Prostate gland (tissue), 2 donors: ENCODE measurements around the gene TMEM143. TPM values are rescaled to one million over a fixed set of nuclear protein-coding genes. Genes with fewer than 3 reads are reported as not detected.
"Not testable (repeated sequence)": the region's sequence is repeated elsewhere in the genome, so short reads cannot be mapped to it uniquely, and the experiment has no call there.

ENCODE experiments used
- DNase-seq: peaks from one replicate; pipeline ENCODE4 v3.0.0-alpha.2; 2019; ENCODE audit warnings: low spot score
- H3K27ac ChIP-seq, 2 donors: fragments of 200-600 bp; sonication (generic); 2 replicates each; pipeline ENCODE4 v1.5.1; 2017 to 2019
- H3K27me3 ChIP-seq: fragments of 200-600 bp; sonication (generic); replicated peaks from 2 replicates; pipeline ENCODE4 v1.5.1; 2019; ENCODE audit not compliant: insufficient read depth
- H3K36me3 ChIP-seq, 2 donors: fragments of 200-600 bp; sonication (generic); 1 replicate in 1 of 2; 2 replicates in 1 of 2; pipeline versions ENCODE4 v1.5.1 to v1.8.1; 2017 to 2019
- H3K4me1 ChIP-seq: fragments of 200-600 bp; sonication (generic); replicated peaks from 2 replicates; pipeline ENCODE4 v1.5.1; 2019
- H3K4me3 ChIP-seq, 2 donors: fragments of 200-600 bp; sonication (generic); 2 replicates each; pipeline ENCODE4 v1.5.1; 2017 to 2019
- H3K9me3 ChIP-seq: fragments of 200-600 bp; sonication (generic); 2 replicates; pipeline ENCODE4 v1.5.1; 2017
- POLR2A ChIP-seq: fragments of 450-650 bp; IDR thresholded peaks from one replicate; pipeline ENCODE4 v1.6.1; 2016; ENCODE audit warnings: antibody characterized with exemption, mild to moderate bottlenecking
- POLR2AphosphoS5 ChIP-seq: sonication (generic); formaldehyde crosslinking; IDR thresholded peaks from one replicate; pipeline ENCODE4 v1.6.1; 2017; ENCODE audit warnings: antibody characterized with exemption
- WGBS: methylation state at CpG from one replicate; pipeline ENCODE4 v1.1.5; 2018; 5-methylcytosine and 5-hydroxymethylcytosine counted together
- intact Hi-C: fragments of 100-400 bp; cut with DNase I; formaldehyde crosslinking; loops from one replicate; pipeline ENCODE4 v1.14.2; 2022
- total RNA-seq, 2 donors: library from RNA; depleted of rRNA; stranded (reverse); fragments of >200 nt; gene quantifications; one replicate each; pipeline ENCODE4 v1.1.0, GENCODE V29; 2016
- TF ChIP-seq, protein P1 (sequence below), 4 experiments: fragments of 200-600 bp in 2 of 4; fragments of 450-650 bp in 2 of 4; sonication (generic) in 2 of 4; IDR thresholded peaks; 1 replicate in 3 of 4; 2 replicates in 1 of 4; pipeline ENCODE4 v1.5.1; 2016 to 2019; ENCODE audit warnings: antibody characterized with exemption in 4 of 4, mild to moderate bottlenecking in 2 of 4, moderate library complexity in 2 of 4

Gene TMEM143
- total RNA-seq, 2 donors from 2014 or later, result 4.6 to 14.9 TPM

GRCh38 chr19:48315712-48316111, 48.0 kb downstream of the TMEM143 start:
- no peak for DNase-seq
- Histone ChIP-seq H3K27ac (no peak overlapping the region), H3K4me3 (no peak overlapping the region), H3K36me3 (no peaks in the 10 kb centered on the region), H3K4me1 (no peaks in the 10 kb centered on the region), H3K27me3 (no peaks in the 10 kb centered on the region), H3K9me3 (no peaks in the 10 kb centered on the region)
- intact Hi-C loops, result no loop called here
- TF ChIP-seq POLR2AphosphoS5 (no peak), POLR2A (no peak)
- 74% methylated on average over 7 of the region's 7 CpGs for WGBS

DNA sequence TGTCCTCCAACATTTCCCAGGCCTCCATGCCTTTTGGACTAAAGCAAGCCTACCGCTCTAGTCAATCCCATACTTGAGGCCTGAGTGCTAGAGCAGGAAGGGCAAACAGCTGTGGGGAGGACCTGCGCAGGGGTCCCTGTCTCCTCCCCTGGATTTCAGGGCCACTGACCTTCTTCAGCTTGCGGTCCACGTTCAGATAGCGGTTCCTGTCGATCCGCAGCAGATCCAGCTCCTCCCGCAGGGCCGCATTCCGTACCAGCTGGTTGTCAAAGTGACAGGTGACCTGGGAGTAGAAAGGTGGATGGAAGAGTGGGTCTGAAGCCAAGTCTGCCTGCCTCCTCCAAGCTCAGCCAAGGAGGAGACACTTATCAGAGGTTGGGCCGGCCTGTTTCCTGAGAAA, 52.4 kb downstream of the TMEM143 start:
- TF ChIP-seq, protein P1, sequence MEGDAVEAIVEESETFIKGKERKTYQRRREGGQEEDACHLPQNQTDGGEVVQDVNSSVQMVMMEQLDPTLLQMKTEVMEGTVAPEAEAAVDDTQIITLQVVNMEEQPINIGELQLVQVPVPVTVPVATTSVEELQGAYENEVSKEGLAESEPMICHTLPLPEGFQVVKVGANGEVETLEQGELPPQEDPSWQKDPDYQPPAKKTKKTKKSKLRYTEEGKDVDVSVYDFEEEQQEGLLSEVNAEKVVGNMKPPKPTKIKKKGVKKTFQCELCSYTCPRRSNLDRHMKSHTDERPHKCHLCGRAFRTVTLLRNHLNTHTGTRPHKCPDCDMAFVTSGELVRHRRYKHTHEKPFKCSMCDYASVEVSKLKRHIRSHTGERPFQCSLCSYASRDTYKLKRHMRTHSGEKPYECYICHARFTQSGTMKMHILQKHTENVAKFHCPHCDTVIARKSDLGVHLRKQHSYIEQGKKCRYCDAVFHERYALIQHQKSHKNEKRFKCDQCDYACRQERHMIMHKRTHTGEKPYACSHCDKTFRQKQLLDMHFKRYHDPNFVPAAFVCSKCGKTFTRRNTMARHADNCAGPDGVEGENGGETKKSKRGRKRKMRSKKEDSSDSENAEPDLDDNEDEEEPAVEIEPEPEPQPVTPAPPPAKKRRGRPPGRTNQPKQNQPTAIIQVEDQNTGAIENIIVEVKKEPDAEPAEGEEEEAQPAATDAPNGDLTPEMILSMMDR (IDR thresholded peaks at IDR 0.05), result no peak
- TF ChIP-seq POLR2AphosphoS5 (no peak), POLR2A (no peak)
- no peaks in the 10 kb centered on the region for H3K4me1 ChIP-seq
- intact Hi-C loops, result no loop called here
- DNase-seq, result no peak
- H3K27ac ChIP-seq, result no peak overlapping the region
- no peaks in the 10 kb centered on the region for H3K27me3 ChIP-seq
- no peaks in the 10 kb centered on the region for H3K9me3 ChIP-seq
- whole genome bisulfite sequencing, result 90% methylated on average over 11 of the region's 11 CpGs
- H3K36me3 ChIP-seq, result no peaks in the 10 kb centered on the region
- no peak overlapping the region for H3K4me3 ChIP-seq

- intact Hi-C loops, result no loop called here
- Histone ChIP-seq H3K4me1 (no peaks in the 10 kb centered on the region), H3K4me3 (no peak overlapping the region), H3K27me3 (no peaks in the 10 kb centered on the region), H3K36me3 (no peaks in the 10 kb centered on the region), H3K9me3 (no peaks in the 10 kb centered on the region), H3K27ac (no peak overlapping the region)
- WGBS, result 56% methylated on average over 7 of the region's 7 CpGs
- TF ChIP-seq POLR2AphosphoS5 (no peak), POLR2A (no peak)
- TF ChIP-seq, protein P1 (IDR thresholded peaks at IDR 0.05), result no peak
- DNase-seq, result no peak
These were observed 53.5 kb downstream of the TMEM143 start for GRCh38 chr19:48310227-48310626.

DNA sequence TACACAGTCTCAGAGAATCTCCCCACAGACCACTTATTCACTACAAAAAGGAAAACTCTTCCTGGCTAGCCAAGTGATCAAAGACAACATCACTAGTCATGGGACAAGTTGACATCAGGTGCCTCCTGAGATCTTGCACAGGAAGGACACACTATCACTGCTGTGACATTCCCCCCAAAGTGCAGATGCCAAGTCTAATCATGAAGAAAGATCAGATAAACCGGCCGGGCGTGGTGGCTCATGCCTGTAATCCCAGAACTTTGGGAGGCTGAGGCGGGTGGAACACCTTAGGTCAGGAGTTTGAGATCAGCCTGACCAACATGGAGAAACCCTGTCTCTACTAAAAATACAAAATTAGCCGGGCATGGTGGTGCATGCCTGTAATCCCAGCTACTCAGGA, 54.0 kb downstream of the TMEM143 start:
- H3K4me1 ChIP-seq, intact Hi-C loops: not testable (repeated sequence)

GRCh38 chr19:48308631-48309586, 54.8 kb downstream of the TMEM143 start:
- 37% methylated on average over 22 of the region's 22 CpGs for WGBS
- no peaks in the 10 kb centered on the region for H3K27me3 ChIP-seq
- no peak overlapping the region for H3K27ac ChIP-seq
- no peaks in the 10 kb centered on the region for H3K36me3 ChIP-seq
- H3K9me3 ChIP-seq, result no peaks in the 10 kb centered on the region
- H3K4me1 ChIP-seq, result no peaks in the 10 kb centered on the region
- TF ChIP-seq POLR2AphosphoS5, result no peak
- TF ChIP-seq, protein P1 (IDR thresholded peaks at IDR 0.05), result no peak
- TF ChIP-seq POLR2A, result no peak
- intact Hi-C loops, result no loop called here
- no peak overlapping the region for H3K4me3 ChIP-seq
- DNase-seq, result no peak

More for the DNA sequence above, 54.0 kb downstream of the TMEM143 start:
- 72% methylated on average over 5 of the region's 5 CpGs for WGBS
- not testable (repeated sequence) for DNase-seq, H3K27ac ChIP-seq, H3K27me3 ChIP-seq, H3K36me3 ChIP-seq, H3K4me3 ChIP-seq, H3K9me3 ChIP-seq

- no peaks in the 10 kb centered on the region for H3K36me3 ChIP-seq
- no peak overlapping the region for H3K27ac ChIP-seq
- WGBS, result 84% methylated on average over 19 of the region's 19 CpGs
- H3K27me3 ChIP-seq, result no peaks in the 10 kb centered on the region
- TF ChIP-seq POLR2A (no peak), POLR2AphosphoS5 (no peak)
- TF ChIP-seq, protein P1 (IDR thresholded peaks at IDR 0.05), result no peak
- no peak overlapping the region for H3K4me3 ChIP-seq
- intact Hi-C loops, result no loop called here
- no peaks in the 10 kb centered on the region for H3K4me1 ChIP-seq
- H3K9me3 ChIP-seq, result no peaks in the 10 kb centered on the region
- DNase-seq, result no peak
These were observed 59.9 kb downstream of the TMEM143 start for GRCh38 chr19:48303866-48304265.
